IPS-18a (cell line): ENCODE measurements around the gene RPEL1.
"Not testable (repeated sequence)": the region's sequence is repeated elsewhere in the genome, so short reads cannot be mapped to it uniquely, and the experiment has no call there.

Experiments used
- H3K27ac ChIP-seq: one replicate; pipeline ENCODE4 v1.5.1; 2013; ENCODE audit warnings: low read length
- H3K27me3 ChIP-seq: one replicate; pipeline ENCODE4 v1.6.1; 2013; ENCODE audit warnings: mild to moderate bottlenecking, low read length; ENCODE audit not compliant: control insufficient read depth, insufficient read depth
- H3K36me3 ChIP-seq: one replicate; pipeline ENCODE4 v1.6.1; 2013; ENCODE audit warnings: low read depth, low read length; ENCODE audit not compliant: control insufficient read depth
- H3K4me1 ChIP-seq: one replicate; pipeline ENCODE4 v1.6.1; 2013; ENCODE audit warnings: low read depth, low read length; ENCODE audit not compliant: control insufficient read depth
- H3K4me3 ChIP-seq: one replicate; pipeline ENCODE4 v1.5.1; 2013; ENCODE audit warnings: low read length
- H3K9ac ChIP-seq: one replicate; pipeline ENCODE4 v1.6.1; 2013; ENCODE audit warnings: mild to moderate bottlenecking, low read length, moderate library complexity
- H3K9me3 ChIP-seq: one replicate; pipeline ENCODE4 v1.6.1; 2013; ENCODE audit warnings: low read depth, low read length; ENCODE audit not compliant: control insufficient read depth

RPEL1 gene

DNA sequence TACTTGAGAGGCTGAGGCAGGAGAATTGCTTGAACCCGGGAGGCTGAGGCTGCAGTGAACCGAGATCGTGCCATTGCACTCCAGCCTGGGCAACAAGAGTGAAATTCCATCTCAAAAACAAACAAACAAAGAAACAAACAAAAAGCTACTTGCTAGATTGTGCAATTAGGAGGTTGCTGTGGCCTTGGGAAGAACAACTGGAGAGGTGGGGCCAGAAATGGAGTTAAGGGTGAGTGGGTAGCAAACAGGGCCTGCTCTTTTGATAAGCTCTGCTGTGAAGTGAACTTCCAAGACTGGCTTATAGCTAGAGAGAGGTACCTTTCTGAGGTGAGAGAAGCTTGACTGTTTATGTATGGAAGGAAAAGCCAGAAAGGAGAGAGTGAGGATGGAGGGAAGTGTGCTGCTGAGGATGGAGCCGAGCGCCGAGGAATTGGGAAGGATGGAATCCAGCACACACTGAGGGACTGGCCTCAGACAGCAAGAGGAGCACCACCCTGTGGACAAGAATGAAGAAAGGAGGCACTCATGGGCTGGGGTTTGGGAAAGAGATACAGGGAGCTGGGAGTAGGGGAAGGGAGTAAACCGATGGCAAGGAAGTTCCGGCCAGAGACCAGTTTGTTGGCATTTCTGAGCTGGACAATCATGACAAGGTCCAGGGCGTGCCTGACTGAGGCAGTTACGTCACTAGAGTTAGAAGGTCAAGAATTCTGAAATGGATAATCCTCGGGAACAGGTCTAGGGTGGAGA, 7.0 kb upstream of the RPEL1 start:
- no peak overlapping the region for H3K27ac ChIP-seq
- H3K9me3 ChIP-seq, result no peaks in the 10 kb centered on the region
- no peak overlapping the region for H3K4me3 ChIP-seq
- H3K4me1 ChIP-seq, result peaks cover 5% of the 10 kb centered on the region
- no peaks in the 10 kb centered on the region for H3K27me3 ChIP-seq
- no peak overlapping the region for H3K9ac ChIP-seq
- no peaks in the 10 kb centered on the region for H3K36me3 ChIP-seq

DNA sequence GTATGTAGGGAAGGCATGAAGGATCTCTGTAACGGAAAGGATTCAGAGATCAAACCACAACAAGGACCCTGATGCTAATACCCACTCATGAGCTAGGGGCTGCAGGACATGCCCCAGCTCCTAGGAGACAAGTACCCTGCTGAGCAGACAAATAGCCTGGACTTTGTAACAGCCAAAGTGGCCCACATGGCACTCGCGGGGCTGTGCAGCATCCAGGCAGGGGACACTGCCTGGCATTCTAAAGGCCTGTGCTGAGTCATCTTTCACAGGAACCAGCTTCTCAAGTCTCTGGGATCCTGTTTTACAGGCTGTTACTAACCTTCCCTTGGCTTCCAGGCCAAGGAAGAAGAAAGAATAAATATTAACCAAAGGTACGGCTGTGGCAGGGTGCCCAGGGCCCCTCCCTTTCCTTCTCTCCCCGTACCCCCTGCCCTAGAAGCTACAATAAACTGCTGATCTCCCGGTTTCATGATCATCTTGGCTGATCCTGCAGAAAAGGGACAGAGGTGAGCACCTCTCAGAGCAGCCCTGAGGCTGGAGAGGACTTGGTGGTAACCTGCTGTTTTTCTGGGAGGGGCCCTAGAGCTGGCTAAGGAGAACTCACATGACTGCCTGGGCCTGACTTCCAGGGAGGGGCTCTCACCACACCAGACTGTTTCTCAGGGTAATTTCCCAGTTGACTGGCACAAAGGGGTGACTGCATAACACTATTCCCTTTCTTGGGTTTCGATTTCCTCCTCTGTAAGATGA, 4.2 kb upstream of the RPEL1 start:
- Histone ChIP-seq H3K36me3 (no peaks in the 10 kb centered on the region), H3K4me1 (peaks cover 5% of the 10 kb centered on the region), H3K27ac (no peak overlapping the region), H3K9ac (no peak overlapping the region), H3K4me3 (no peak overlapping the region), H3K9me3 (no peaks in the 10 kb centered on the region), H3K27me3 (no peaks in the 10 kb centered on the region)

GRCh38 chr10:103244666-103245271, 918 bp upstream of the RPEL1 start:
- H3K27me3 ChIP-seq, result no peaks in the 10 kb centered on the region
- H3K27ac ChIP-seq, result no peak overlapping the region
- H3K4me3 ChIP-seq, result no peak overlapping the region
- H3K4me1 ChIP-seq, result peaks cover 5% of the 10 kb centered on the region
- no peaks in the 10 kb centered on the region for H3K36me3 ChIP-seq
- no peaks in the 10 kb centered on the region for H3K9me3 ChIP-seq
- H3K9ac ChIP-seq, result no peak overlapping the region

GRCh38 chr10:103246324-103246723, 637 bp downstream of the RPEL1 start:
- H3K4me1 ChIP-seq, result peaks cover 5% of the 10 kb centered on the region
- H3K36me3 ChIP-seq, result no peaks in the 10 kb centered on the region
- H3K4me3 ChIP-seq, result no peak overlapping the region
- H3K27me3 ChIP-seq, result no peaks in the 10 kb centered on the region
- no peak overlapping the region for H3K27ac ChIP-seq
- no peak overlapping the region for H3K9ac ChIP-seq
- no peaks in the 10 kb centered on the region for H3K9me3 ChIP-seq

- H3K9ac ChIP-seq, result no peak overlapping the region
- H3K9me3 ChIP-seq, result no peaks in the 10 kb centered on the region
- H3K4me1 ChIP-seq, result no peaks in the 10 kb centered on the region
- no peaks in the 10 kb centered on the region for H3K36me3 ChIP-seq
- no peaks in the 10 kb centered on the region for H3K27me3 ChIP-seq
- H3K4me3 ChIP-seq, result no peak overlapping the region
- H3K27ac ChIP-seq, result no peak overlapping the region
These were observed 8.4 kb downstream of the RPEL1 start for GRCh38 chr10:103254113-103254512.

DNA sequence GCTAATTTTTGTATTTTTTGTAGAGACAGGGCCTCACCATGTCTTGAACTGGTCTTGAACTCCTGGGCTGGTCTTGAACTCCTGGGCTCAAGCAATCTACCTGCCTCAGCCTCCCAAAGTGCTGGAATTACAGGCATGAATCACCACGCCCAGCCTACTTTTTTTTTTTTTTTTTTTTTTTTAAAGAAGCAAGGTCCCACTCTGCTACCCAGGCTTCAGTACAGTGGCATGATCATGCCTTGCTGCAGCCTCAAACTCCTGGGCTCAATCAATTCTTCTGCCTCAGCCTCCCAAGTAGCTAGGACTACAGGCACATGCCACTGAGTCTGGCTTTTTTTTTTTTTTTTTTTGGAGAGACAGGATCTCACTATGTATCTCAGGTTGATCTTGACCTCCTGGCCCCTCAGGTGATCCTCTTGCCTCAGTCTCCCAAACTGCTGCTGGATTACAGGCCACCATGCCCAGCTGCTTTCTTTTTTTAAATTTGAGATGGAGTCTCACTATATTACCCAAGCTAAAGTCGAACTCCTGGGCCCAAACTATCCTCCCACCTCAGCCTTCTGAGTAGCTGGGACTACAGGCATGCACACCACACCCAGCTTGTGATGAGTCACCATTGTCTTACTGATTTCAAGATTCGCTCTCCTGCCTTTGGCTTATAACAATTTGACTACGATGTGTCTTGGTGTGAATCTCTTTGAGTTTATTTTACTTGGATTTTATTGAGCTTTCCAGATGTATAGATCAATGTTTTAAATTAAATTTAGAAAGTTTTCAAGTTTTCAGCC, 9.0 kb downstream of the RPEL1 start:
- no peak overlapping the region for H3K4me3 ChIP-seq
- H3K36me3 ChIP-seq, result no peaks in the 10 kb centered on the region
- H3K27ac ChIP-seq, result no peak overlapping the region
- no peaks in the 10 kb centered on the region for H3K27me3 ChIP-seq
- H3K4me1 ChIP-seq, result no peaks in the 10 kb centered on the region
- H3K9me3 ChIP-seq, result no peaks in the 10 kb centered on the region
- H3K9ac ChIP-seq, result no peak overlapping the region

DNA sequence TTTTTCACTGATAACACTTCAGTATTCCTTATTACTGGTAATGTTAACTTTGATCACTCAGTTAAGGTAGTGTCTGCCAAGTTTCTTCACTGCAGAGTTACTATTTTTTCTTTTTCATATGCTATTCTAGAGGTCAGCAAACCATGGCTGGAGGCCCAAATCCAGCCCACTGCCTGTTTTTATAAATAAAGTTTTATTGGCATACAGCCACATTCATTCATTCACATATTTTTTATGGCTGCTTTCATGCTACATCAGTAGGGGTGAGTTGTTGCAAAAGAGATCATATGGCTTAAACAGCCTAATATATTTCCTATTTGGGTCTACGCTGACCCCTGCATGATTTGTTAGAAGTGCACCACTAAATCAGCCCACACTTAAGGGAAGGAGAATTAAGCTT, 10.9 kb downstream of the RPEL1 start:
- H3K9ac ChIP-seq, result no peak overlapping the region
- H3K4me1 ChIP-seq, result no peaks in the 10 kb centered on the region
- no peaks in the 10 kb centered on the region for H3K9me3 ChIP-seq

DNA sequence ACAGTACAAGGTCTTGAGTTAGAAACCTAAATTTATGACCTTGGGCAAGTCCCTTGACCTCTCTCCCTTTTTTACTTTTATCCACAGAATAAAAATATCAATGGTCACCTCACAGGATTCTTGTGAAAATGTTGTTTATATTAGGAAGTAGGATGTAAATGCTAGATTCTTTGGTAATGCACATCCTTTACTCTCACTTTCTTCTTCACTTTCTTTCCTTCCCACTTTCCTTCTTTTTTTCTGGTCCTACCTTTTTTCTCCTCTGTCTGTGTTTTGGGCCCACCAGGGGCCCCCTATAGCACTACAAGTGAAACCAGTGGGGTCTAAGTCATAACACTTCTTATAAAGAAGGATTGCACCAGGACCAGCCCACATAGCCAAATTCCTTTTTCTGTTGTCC, 12.1 kb downstream of the RPEL1 start:
- H3K4me1 ChIP-seq, result no peaks in the 10 kb centered on the region
- no peaks in the 10 kb centered on the region for H3K9me3 ChIP-seq
- H3K27me3 ChIP-seq, result no peaks in the 10 kb centered on the region
- no peak overlapping the region for H3K9ac ChIP-seq
- no peaks in the 10 kb centered on the region for H3K36me3 ChIP-seq
- H3K4me3 ChIP-seq, result no peak overlapping the region
- H3K27ac ChIP-seq, result no peak overlapping the region

More for the DNA sequence above, 10.9 kb downstream of the RPEL1 start:
- Histone ChIP-seq H3K36me3 (no peaks in the 10 kb centered on the region), H3K27ac (no peak overlapping the region), H3K27me3 (no peaks in the 10 kb centered on the region), H3K4me3 (no peak overlapping the region)

GRCh38 chr10:103258928-103259327, 13.2 kb downstream of the RPEL1 start:
- H3K36me3 ChIP-seq, H3K27me3 ChIP-seq, H3K9me3 ChIP-seq, H3K4me3 ChIP-seq, H3K27ac ChIP-seq, H3K9ac ChIP-seq, H3K4me1 ChIP-seq: not testable (repeated sequence)

- Histone ChIP-seq H3K4me1 (no peaks in the 10 kb centered on the region), H3K9ac (no peak overlapping the region), H3K4me3 (no peak overlapping the region)
These were observed 14.3 kb downstream of the RPEL1 start for GRCh38 chr10:103259989-103260388.

DNA sequence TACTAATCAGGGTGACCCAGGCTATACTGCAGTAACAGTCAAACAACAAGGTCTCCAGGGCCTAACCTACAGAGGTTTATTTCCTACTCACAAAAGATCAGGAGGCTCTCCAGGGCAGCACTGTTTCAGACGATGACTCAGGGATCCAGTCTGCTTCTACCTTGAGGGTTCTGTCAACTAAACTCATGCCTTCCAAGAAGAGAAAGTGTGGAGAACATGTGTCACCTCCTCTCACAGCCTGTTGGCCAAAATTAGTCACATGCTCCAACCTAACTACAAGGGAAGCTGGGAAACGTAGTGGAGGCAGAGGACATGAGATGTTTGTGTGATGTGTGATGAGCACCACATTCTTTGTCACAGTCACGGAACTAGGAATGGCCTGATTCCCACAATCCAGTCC, 16.5 kb downstream of the RPEL1 start:
- no peaks in the 10 kb centered on the region for H3K9me3 ChIP-seq
- no peak overlapping the region for H3K4me3 ChIP-seq
- peaks cover 4% of the 10 kb centered on the region for H3K27me3 ChIP-seq
- H3K36me3 ChIP-seq, result no peaks in the 10 kb centered on the region
- H3K4me1 ChIP-seq, result no peaks in the 10 kb centered on the region
- H3K9ac ChIP-seq, result no peak overlapping the region
- no peak overlapping the region for H3K27ac ChIP-seq

More at GRCh38 chr10:103259989-103260388, 14.3 kb downstream of the RPEL1 start:
- no peaks in the 10 kb centered on the region for H3K36me3 ChIP-seq
- no peak overlapping the region for H3K27ac ChIP-seq
- no peaks in the 10 kb centered on the region for H3K27me3 ChIP-seq
- H3K9me3 ChIP-seq, result no peaks in the 10 kb centered on the region
